Prostate gland (tissue), 2 donors: ENCODE data around the gene ANXA2. TPM values are rescaled to one million over a fixed set of nuclear protein-coding genes. Genes with fewer than 3 reads are reported as not detected.

ENCODE experiments used
- DNase-seq: peaks from one replicate; pipeline ENCODE4 v3.0.0-alpha.2; 2019; ENCODE audit warnings: low spot score
- H3K27ac ChIP-seq, 2 donors: fragments of 200-600 bp; sonication (generic); 2 replicates each; pipeline ENCODE4 v1.5.1; 2017 to 2019
- H3K27me3 ChIP-seq: fragments of 200-600 bp; sonication (generic); replicated peaks from 2 replicates; pipeline ENCODE4 v1.5.1; 2019; ENCODE audit not compliant: insufficient read depth
- H3K36me3 ChIP-seq, 2 donors: fragments of 200-600 bp; sonication (generic); 1 replicate in 1 of 2; 2 replicates in 1 of 2; pipeline versions ENCODE4 v1.5.1 to v1.8.1; 2017 to 2019
- H3K4me1 ChIP-seq: fragments of 200-600 bp; sonication (generic); replicated peaks from 2 replicates; pipeline ENCODE4 v1.5.1; 2019
- H3K4me3 ChIP-seq, 2 donors: fragments of 200-600 bp; sonication (generic); 2 replicates each; pipeline ENCODE4 v1.5.1; 2017 to 2019
- H3K9me3 ChIP-seq: fragments of 200-600 bp; sonication (generic); 2 replicates; pipeline ENCODE4 v1.5.1; 2017
- POLR2A ChIP-seq: fragments of 450-650 bp; IDR thresholded peaks from one replicate; pipeline ENCODE4 v1.6.1; 2016; ENCODE audit warnings: antibody characterized with exemption, mild to moderate bottlenecking
- POLR2AphosphoS5 ChIP-seq: sonication (generic); formaldehyde crosslinking; IDR thresholded peaks from one replicate; pipeline ENCODE4 v1.6.1; 2017; ENCODE audit warnings: antibody characterized with exemption
- WGBS: methylation state at CpG from one replicate; pipeline ENCODE4 v1.1.5; 2018; 5-methylcytosine and 5-hydroxymethylcytosine counted together
- intact Hi-C: fragments of 100-400 bp; cut with DNase I; formaldehyde crosslinking; loops from one replicate; pipeline ENCODE4 v1.14.2; 2022
- total RNA-seq, 2 donors: library from RNA; depleted of rRNA; stranded (reverse); fragments of >200 nt; gene quantifications; one replicate each; pipeline ENCODE4 v1.1.0, GENCODE V29; 2016
- TF ChIP-seq, protein P1 (sequence below), 4 experiments: fragments of 200-600 bp in 2 of 4; fragments of 450-650 bp in 2 of 4; sonication (generic) in 2 of 4; IDR thresholded peaks; 1 replicate in 3 of 4; 2 replicates in 1 of 4; pipeline ENCODE4 v1.5.1; 2016 to 2019; ENCODE audit warnings: antibody characterized with exemption in 4 of 4, mild to moderate bottlenecking in 2 of 4, moderate library complexity in 2 of 4

Gene ANXA2
- total RNA-seq, 2 donors from 2014 or later = 404 to 595 TPM

DNA sequence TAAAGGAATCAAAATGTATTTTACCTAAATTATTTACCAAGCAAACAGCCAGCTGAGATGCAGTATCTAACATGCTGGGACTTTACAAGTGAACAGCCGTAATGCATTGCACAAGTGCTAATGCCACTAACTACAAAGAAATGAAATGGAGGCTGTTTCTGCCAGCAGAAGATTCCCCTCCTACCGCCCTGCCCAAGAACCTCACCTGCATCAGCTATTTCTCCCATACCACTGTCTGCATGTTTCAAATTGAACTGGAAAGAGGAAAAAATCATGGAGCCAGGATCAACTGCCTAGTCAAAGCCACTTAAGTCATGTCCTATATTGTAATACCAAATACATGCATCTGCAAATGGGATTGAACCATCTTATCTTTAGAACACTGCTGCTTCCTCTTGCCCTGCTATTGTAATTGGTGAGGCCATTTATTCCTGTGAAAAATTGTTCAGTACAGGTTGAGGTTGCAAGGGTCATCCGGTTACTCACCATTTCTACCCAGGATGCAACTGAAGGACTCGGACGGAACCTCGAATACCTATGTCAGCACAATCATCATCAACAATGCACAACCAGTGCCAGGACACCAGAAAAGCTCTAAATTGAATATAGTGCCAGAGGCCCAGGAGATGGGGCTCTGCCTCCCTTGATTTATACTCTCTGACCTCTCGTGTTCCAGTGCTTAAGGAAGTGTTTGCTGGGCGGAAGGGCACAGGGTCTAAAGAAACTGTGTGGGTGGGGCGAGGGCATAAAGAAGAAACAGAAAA, 27.5 kb downstream of the ANXA2 start:
- no peak for DNase-seq
- TF ChIP-seq, protein P1, sequence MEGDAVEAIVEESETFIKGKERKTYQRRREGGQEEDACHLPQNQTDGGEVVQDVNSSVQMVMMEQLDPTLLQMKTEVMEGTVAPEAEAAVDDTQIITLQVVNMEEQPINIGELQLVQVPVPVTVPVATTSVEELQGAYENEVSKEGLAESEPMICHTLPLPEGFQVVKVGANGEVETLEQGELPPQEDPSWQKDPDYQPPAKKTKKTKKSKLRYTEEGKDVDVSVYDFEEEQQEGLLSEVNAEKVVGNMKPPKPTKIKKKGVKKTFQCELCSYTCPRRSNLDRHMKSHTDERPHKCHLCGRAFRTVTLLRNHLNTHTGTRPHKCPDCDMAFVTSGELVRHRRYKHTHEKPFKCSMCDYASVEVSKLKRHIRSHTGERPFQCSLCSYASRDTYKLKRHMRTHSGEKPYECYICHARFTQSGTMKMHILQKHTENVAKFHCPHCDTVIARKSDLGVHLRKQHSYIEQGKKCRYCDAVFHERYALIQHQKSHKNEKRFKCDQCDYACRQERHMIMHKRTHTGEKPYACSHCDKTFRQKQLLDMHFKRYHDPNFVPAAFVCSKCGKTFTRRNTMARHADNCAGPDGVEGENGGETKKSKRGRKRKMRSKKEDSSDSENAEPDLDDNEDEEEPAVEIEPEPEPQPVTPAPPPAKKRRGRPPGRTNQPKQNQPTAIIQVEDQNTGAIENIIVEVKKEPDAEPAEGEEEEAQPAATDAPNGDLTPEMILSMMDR (IDR thresholded peaks at IDR 0.05) = no peak
- TF ChIP-seq POLR2AphosphoS5 (no peak), POLR2A (no peak)
- no peak overlapping the region for H3K4me3 ChIP-seq
- peak overlapping the region; percentile 79 to 88 for H3K27ac ChIP-seq
- intact Hi-C loops = no loop called here
- 72% methylated on average over 9 of the region's 9 CpGs for WGBS
- no peaks in the 10 kb centered on the region for H3K36me3 ChIP-seq
- no peaks in the 10 kb centered on the region for H3K27me3 ChIP-seq
- H3K9me3 ChIP-seq = no peaks in the 10 kb centered on the region
- peaks cover 28% of the 10 kb centered on the region for H3K4me1 ChIP-seq

DNA sequence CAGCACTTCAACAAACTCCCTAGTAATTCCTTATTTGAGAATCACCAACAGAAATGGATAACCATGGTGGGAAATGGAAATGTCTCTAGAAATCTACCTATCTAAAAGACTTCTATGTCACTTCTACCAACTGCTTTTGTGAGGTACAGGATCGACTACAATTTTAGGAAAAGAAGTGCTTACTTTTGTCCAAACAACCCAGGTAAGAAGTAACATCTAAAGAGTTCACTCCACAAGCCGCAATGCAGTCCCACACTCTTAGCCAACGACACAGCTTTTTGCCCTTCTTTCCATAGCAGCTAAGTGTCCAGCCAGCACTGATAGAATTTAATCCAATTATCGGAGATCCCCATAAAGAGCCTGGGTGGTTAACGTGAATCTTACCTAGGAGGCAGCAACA, 28.1 kb downstream of the ANXA2 start:
- H3K27ac ChIP-seq = peak overlapping the region; percentile 79 to 88
- no peak overlapping the region for H3K4me3 ChIP-seq
- WGBS = 77% methylated on average over 5 of the region's 5 CpGs
- no peaks in the 10 kb centered on the region for H3K36me3 ChIP-seq
- H3K9me3 ChIP-seq = no peaks in the 10 kb centered on the region
- peaks cover 27% of the 10 kb centered on the region for H3K4me1 ChIP-seq
- no peaks in the 10 kb centered on the region for H3K27me3 ChIP-seq
- DNase-seq = no peak
- TF ChIP-seq, protein P1 (IDR thresholded peaks at IDR 0.05) = no peak
- TF ChIP-seq POLR2AphosphoS5 = no peak
- TF ChIP-seq POLR2A = no peak
- intact Hi-C loops = no loop called here

- H3K4me1 ChIP-seq = no peaks in the 10 kb centered on the region
- no peak for DNase-seq
- H3K27me3 ChIP-seq = no peaks in the 10 kb centered on the region
- peaks cover 0 to 5% of the 10 kb centered on the region in 2 donors for H3K36me3 ChIP-seq
- intact Hi-C loops = loop anchor here (5.0 kb wide), 1 partner anchor 33 kb away; the partner anchor contains the start of gene ANXA2
- WGBS = 88% methylated on average over 2 of the region's 2 CpGs
- H3K4me3 ChIP-seq = no peak overlapping the region
- H3K9me3 ChIP-seq = no peaks in the 10 kb centered on the region
- H3K27ac ChIP-seq = no peak overlapping the region
- TF ChIP-seq POLR2A (no peak), POLR2AphosphoS5 (no peak)
- TF ChIP-seq, protein P1 (IDR thresholded peaks at IDR 0.05) = no peak
These were observed 33.2 kb downstream of the ANXA2 start for GRCh38 chr15:60364612-60364924.

- intact Hi-C loops = loop anchor here (5.0 kb wide), 1 partner anchor 33 kb away; the partner anchor contains the start of gene ANXA2
- Histone ChIP-seq H3K9me3 (no peaks in the 10 kb centered on the region), H3K4me1 (no peaks in the 10 kb centered on the region), H3K27ac (no peak overlapping the region), H3K36me3 (peaks cover 0 to 5% of the 10 kb centered on the region in 2 donors), H3K27me3 (no peaks in the 10 kb centered on the region), H3K4me3 (no peak overlapping the region)
- 91% methylated on average over 17 of the region's 17 CpGs for WGBS
- DNase-seq = no peak
- no peak for TF ChIP-seq POLR2A
- TF ChIP-seq, protein P1 (IDR thresholded peaks at IDR 0.05) = no peak
- TF ChIP-seq POLR2AphosphoS5 = no peak
These were observed 33.7 kb downstream of the ANXA2 start for GRCh38 chr15:60363903-60364611.
